Activated CD8-positive, alpha-beta memory T cell treated with anti-CD3 and anti-CD28 coated beads, Interleukin-2, amount 50 U/mL, for 1 hour (primary cell): ENCODE results near the gene SMYD3.
"Not testable (repeated sequence)": the region's sequence is repeated elsewhere in the genome, so short reads cannot be mapped to it uniquely, and the experiment has no call there.

Source experiments
- DNase-seq: peaks from one replicate; pipeline ENCODE4 v3.0.0-alpha.2; 2020; ENCODE audit errors: extremely low read depth

Gene SMYD3

DNA sequence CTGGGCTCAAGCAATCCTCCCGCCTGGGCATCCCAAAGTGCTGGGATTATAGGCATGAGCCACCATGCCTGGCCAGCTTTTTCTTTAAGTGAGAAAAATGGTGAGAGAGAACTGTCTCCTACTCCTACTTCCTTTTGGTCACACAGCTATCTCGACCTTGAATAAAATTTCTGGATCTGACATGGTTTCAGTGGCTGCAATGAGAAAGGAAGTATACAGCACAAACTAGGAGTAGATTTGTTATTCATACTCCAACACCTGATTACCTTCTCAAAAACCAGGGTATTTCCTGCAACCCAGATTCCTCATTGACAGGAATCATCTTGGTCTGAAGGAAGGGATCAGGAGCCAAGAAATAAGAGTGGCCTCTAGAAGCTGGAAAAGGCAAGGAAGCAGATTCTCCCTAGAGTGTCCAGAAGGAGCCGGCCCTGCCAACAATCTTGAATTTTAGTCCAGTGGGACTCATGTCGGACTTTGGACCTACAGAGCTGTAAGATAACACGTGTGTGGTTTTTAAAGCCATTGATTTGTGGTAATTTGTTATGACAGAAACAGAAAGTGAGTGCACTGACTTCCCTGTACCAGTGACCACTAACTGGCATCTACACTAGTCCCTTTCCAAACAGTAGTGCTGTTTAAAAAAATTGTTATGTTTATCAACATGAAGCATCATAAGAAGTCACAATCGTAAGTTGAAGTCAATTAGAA lies 516.6 kb downstream of the SMYD3 start:
- DNase-seq, result no peak

DNA sequence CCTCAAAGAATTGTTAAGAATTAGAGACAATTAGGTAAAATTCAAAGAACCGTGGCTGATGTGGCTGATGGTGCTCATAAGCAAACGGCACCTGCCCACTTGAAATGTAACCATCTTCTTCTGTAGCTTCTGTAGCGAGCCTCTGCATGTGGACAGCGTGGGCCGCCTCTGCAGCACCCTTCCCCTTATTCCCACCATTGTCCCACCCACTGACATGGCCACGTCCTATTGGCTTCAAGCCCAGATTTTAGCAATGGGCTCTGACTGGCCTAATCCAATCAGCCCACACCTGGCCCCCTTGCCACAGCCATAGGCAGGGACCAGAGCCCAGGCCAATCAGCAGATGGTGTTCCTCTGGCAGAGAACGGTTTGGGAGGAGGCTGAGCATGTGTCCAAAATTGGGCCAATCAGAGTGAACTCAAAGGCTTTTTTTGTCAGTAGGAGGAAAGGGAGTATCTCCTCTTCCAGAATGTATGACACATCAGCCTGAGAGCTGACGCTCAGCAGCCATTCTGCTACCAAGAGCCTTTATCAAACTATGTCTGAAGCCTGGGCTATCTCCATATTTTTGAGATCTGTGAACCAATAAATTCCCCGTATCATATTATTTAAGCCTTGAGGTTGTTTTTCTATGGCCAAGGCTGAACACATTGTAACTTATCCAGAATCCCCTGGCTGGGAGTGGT lies 518.5 kb downstream of the SMYD3 start:
- no peak for DNase-seq

DNA sequence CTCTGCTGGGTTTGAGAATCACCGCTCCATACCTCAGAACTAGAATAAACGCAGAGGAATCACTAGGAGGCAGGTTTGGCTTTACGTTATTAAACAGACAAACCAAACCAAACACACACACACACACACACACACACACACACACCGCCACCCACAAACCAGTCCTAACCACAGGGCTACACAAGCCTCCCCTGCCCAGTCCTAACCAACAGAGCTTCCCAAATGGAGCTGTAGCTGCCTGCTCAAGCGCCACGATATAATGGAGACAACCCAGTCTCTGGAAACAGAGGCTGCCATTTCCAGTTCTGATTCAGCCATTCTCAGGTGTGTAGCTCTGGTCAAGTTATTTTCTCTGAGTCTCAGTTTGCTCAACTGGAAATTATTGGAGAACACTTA lies 519.1 kb downstream of the SMYD3 start:
- DNase-seq, result no peak

- no peak for DNase-seq
These were observed 519.5 kb downstream of the SMYD3 start for GRCh38 chr1:245987577-245987976.

GRCh38 chr1:245987219-245987545 lies 519.9 kb downstream of the SMYD3 start:
- no peak for DNase-seq

GRCh38 chr1:245986404-245987218 lies 520.5 kb downstream of the SMYD3 start:
- no peak for DNase-seq

- no peak for DNase-seq
These were observed 522.5 kb downstream of the SMYD3 start for GRCh38 chr1:245984390-245985155.

DNA sequence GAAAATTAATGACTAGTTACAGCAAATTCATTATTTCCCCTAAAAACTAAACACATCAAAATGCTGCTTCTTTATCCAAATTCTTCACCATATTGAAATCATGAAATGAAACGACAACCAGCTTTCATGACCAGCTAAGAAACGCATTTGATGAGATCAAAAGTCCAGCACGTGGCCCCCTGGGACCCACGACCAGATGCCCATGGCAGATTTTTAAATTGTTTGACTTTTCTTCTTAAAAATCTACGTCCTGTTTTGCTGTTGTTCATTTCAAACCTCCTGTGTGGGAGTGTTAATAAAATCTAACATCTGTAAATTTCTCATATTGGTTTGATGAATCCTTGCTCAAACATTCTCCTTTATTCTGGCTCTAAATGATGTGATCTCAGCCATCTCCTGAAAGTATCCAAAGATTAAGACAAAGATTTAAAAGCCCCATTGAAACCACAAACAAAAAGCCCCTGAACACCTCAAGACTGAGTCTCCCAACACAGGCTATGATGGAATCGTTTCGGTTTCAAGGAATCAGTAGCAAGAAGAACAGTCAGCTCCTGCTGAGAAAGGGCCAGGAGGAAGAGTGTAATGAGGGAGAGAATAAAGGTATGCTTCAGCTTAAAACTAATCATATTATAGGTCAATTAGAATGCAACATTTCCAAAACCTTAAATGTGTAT lies 523.6 kb downstream of the SMYD3 start:
- no peak for DNase-seq

DNA sequence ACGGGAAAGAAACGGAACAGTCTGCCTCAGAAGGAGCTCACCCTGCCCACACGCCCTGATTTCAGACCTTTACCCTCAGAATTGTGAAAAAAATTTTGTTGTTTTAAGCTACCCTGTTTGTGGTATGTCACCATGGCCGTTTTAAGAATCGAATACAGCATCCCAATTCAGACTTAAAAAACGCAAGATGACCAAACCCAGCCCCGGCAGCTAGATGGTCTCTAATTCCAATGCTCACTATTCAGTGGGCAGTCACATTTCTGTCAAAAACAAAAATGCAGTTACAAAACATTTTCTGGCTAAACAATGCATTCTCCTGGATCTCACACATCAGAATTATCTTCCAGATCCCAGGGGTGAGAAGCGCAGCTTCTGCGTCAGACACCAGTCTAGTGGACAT lies 527.5 kb downstream of the SMYD3 start:
- no peak for DNase-seq

DNA sequence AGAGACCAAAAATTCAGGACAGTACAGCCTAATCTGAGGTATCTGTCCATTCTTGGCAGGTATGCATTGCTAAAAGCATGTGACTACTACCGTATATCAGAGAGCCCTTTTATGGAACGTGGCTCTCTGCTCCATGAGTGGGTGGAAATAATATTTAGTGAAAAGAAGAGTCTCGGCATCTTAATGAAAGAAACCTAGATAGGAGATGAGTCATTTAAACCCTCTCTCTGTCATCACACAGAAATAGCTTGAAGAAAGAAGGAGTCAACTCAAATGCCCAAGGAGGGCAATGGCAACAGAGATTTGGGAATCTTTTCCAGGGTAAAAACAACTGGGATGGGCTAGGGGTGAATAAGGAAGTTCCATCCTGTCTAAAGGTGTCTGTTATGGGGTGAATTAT lies 528.2 kb downstream of the SMYD3 start:
- DNase-seq, result no peak

- no peak for DNase-seq
These were observed 534.6 kb downstream of the SMYD3 start for GRCh38 chr1:245972476-245972875.

DNA sequence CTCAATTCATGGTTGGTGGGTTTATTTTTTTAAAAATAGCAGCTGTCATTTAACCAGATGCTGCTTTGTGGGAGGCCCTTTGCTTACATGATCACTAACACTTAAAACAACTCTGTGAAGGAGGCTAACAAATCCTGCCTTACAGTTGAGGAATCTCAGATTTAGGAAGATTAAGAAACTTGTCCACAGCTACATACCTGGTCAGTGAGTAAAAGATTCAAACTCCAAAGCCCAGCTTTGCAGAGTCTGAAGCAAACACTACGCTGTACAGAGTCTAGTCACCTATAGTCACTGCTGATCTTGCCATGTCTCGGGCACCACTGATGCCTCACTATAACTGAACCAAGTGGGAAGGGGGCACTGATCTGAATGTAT lies 535.4 kb downstream of the SMYD3 start:
- DNase-seq, result no peak

GRCh38 chr1:245971076-245971710 lies 535.9 kb downstream of the SMYD3 start:
- DNase-seq, result not testable (repeated sequence)

DNA sequence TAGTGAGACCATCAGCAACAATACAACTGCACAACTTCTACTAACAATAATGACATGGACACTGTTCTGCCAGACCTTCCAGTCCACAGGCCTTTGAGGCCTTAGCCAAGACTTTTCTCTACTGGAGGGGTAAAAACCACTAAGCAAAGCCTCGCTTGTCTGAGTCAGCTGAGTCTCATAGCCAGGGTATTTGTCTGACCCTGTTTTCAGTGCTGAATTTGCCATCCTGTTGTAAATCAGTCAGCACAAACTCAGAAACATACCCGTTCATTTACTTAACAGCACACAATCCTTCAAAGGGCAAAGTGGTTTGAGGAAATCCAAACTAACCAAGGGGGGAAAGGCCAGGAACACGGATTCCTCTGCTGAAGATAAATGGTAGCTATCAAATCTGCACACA lies 537.8 kb downstream of the SMYD3 start:
- DNase-seq, result no peak

DNA sequence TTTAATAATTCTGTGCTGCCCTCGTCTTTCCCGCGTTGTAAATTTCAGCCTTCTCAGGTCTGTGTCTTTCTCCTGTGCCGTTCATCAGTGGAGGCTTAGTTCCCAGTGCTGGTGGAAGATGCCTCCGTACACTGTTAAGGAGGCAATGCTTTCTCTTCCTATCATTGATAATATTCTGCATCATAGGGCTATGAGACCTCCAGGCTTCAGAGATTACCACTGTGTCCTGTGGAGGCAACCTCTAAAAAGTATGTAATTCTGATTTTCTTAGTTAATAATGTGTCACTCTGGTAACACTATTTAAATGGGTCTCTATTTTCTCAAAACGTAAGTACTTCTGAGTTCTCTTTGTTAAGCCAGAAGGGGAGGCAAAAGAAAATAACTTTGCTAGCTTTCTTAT lies 538.3 kb downstream of the SMYD3 start:
- no peak for DNase-seq

DNA sequence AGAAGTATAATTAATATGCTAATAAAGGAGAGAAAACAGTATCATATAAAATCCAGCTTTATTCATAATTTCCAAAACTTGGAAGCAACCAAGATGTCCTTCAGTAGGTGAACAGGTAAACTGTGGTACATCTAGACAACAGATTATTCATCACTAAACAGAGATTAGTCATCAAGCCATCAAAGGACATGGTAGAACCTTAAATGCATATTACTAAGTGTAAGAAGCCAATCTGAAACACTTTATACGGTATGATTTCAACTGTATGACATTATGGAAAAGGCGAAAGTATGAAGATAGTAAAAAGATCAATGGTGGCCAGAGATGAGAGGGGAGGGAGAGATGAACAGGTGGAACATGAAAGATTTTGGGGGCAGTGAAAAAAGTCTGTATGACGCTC lies 541.7 kb downstream of the SMYD3 start:
- no peak for DNase-seq

GRCh38 chr1:245963649-245964048 lies 543.4 kb downstream of the SMYD3 start:
- no peak for DNase-seq

- no peak for DNase-seq
These were observed 544.6 kb downstream of the SMYD3 start for GRCh38 chr1:245962453-245962852.

DNA sequence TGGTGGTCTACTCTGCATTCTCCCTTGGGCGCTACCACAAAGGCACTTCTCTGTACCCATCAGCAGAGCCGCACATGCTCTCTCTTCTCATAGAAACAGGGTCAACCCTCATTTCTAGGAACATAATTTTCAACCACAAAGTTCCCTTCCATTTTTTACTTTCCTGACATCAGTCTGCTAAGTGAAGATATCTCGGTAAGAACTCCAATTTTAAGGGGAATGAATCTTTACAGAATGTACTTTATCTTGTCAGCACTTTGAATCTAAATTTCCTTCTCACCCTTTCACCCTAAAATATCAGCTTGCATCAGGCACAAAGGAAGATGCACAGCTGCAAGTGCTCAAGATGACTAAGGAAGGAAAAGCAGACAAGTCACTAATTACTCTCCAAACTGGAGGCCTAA lies 545.9 kb downstream of the SMYD3 start:
- DNase-seq, result no peak

DNA sequence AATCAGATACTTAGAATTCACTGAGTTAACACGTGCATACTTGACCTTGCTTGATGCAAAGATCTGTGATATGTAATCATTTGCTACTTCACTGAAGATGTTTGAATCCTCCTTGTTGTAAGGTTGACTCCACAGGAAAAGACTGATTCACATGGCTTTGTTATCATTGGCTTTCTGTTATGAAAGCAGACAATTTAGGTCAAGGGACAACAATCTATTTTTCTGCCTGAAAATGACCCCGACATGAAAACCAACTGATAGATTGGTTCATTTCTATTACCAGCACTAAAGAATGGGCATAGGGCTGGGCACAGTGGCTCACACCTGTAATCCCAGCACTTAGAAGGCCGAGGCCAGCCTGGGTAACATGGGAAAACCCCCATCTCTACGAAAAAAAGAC lies 546.9 kb downstream of the SMYD3 start:
- DNase-seq, result no peak

- DNase-seq, result no peak
These were observed 549.1 kb downstream of the SMYD3 start for GRCh38 chr1:245958016-245958415.
